Activated CD4-positive, alpha-beta T cell treated with anti-CD3 and anti-CD28 coated beads, Interleukin-10, Interleukin-2, amounts not matched to agents 100 ng/mL and 50 ng/mL, durations not matched to agents 16 hours and 8 hours (primary cell): ENCODE data around the gene CBX6.
A peak's percentile ranks its signal among the peaks of the same experiment; 100 is the strongest.

ENCODE experiments used
- DNase-seq: peaks from one replicate; pipeline ENCODE4 v3.0.0-alpha.2; 2020

The CBX6 gene

DNA sequence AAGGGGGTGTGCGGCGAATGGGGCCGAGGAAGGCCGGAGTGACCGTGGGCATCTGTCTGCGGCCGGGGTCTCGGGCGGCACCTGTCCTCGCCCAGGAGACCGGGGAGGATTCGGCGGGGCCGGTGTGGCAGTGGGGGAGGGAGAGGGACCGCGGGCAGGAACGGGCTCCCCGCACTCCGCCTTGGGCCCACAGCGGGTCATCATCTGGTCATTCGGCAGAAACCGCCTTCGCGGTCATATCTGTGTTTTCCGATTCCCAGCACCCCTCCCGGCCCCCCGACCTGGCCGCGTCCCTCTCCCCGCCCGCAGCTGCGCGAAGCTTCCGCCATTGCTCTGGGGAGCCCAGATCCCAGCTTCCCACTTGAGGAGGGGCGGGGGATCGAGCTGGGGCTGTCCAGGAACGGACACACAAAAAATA lies 824 bp upstream of the CBX6 start:
- DNase-seq = peak; percentile 8

DNA sequence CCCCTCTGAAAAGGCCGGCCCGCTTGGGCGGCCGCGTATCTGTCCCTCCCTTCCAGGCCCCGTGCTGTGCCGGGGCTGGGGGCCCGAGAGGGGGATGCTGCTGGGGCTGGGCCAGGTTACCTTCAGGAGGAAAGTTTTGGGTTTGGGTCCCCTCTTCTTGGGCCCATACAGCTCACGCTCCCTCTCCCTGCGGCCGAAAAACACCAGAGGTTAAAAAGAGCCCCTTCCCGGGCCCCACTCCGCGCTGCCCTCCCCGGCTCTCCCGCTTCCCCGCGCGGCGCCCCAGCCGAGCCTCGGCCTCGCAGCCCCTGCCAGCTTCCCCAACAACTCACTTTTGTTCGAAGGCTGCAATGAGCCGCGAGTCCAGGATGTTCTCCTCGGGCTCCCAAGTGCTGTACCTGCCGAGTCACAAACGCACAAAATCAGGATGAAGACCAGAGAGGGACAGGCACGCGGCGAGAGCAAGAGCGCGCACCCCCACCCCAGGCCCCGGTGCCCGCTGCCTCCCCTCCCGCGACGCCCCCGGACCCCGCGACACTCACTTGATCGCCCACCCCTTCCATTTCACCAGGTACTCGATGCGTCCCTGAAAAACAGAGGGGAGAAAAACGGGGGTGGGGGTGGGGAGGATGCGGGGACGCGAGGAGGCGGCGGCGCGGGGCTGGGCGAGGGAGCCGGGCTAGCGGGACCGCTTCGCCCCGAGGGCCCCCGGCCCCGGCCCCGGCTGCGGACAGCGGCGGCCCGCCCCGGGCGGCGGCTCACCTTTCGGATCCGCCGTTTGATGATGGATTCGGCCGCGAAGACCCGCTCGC lies 450 bp downstream of the CBX6 start:
- DNase-seq = peak; percentile 32

DNA sequence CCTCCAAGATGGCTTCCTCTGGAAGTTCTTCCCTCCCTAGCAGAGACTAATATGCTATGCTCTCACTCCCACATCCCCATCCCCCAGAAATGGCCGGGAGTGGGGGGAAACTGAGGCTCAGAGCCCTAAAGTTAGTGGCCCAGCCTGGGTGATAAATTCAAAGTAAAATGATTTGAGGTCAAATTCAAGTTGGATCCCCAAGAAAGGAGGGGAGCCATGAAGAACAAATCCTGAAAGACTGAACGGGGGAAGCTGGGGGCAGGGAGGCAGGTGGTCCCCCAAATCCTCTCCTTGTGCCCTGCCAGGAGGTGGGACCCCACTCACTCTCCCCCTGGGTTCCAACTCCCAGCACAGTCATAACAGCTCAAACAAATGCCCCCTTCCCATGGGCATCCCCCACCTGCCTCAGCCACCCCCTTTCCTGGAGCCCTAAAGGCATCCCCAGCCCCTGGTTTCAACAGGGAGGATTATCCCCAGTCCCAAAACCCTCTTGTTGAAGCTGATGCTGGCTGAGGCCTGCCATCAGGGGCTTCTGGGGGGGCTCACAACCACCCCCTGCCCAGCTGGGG lies 1.1 kb downstream of the CBX6 start:
- peak; percentile 14 for DNase-seq

DNA sequence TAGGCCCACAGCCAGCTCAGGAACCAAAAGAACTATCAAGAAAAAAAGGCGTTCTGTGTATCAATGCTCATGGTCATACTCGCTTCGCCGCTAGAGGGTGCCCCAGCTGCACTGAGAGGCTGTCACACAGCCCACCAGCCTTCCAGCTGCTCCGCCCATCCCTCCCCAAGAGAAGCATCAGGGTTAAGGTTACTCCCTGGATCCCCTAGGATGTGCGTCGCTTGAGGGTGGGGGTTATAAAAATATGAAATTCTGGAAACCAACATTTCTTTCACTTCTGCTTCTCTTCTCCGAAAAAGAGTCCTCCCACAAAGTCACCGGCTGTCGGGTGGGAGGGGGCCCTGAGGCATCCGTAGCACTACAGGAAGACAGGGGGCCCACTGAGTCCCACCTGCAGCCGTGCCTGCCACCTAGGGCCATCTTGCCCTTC lies 1.7 kb downstream of the CBX6 start:
- DNase-seq = peak; percentile 91

DNA sequence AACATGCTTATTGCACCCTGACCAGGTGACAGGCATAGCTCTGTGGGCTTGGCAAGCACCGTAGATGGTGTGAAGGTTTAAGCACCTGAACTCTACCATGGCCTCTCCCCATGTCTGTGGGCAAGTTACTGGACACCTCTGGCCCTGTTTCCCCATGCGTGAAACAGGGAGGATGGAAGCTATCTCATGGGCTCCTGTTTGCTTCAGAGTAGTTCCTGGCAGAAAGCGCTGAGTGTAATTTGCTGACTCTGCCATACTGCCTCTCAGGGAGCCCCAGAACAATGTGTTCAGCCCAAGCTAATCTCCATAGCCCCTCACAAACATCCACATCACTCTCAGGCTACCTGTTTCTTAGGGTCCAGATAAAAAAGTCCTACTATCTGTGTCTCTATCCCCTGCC lies 2.4 kb downstream of the CBX6 start:
- DNase-seq = no peak

DNA sequence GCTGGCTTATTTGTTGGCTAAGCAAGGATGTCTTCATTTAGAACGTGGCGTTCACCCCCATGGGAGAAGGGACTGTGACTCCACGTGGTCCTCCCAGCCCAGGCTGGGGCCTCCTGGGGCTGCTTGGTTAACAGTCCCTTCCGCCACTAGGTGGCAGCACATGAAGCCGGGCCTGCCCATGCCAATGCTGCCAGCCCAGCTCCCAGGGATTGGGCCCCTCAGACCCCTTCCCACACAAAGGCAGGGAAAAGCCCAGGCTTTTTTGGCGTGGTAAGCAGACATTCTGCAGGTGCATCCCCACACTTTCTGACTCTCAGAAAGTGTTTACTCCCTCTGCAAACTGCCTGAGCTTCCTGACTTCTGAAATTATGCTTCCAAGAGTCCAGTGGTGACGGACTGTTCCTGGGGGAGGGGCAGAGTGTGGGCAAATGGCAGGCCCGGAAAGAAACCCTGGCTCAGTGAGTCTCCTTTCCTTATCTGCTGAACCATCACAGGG lies 3.1 kb downstream of the CBX6 start:
- DNase-seq = peak; percentile 91

DNA sequence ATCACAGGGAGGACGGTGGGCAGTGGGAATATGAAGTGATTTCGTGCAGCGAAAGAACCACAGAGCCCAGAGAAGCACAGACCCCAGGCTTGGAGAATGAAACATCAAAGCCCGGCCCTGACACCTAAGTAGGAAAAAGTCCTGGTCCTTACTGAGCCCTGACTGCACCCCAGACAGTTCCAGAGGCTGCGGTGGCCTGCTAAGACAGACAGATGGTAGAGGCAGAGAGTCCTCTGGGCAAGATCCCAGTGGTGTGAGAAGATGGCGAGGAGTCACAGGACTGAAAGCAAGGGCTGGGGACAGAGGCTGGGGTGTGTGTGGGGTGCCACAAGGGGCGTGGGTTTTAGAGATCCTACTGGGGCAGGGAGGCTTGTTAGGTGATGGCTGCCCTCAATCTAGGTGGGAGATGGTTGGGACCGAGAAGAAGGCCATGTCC lies 3.7 kb downstream of the CBX6 start:
- DNase-seq = no peak

DNA sequence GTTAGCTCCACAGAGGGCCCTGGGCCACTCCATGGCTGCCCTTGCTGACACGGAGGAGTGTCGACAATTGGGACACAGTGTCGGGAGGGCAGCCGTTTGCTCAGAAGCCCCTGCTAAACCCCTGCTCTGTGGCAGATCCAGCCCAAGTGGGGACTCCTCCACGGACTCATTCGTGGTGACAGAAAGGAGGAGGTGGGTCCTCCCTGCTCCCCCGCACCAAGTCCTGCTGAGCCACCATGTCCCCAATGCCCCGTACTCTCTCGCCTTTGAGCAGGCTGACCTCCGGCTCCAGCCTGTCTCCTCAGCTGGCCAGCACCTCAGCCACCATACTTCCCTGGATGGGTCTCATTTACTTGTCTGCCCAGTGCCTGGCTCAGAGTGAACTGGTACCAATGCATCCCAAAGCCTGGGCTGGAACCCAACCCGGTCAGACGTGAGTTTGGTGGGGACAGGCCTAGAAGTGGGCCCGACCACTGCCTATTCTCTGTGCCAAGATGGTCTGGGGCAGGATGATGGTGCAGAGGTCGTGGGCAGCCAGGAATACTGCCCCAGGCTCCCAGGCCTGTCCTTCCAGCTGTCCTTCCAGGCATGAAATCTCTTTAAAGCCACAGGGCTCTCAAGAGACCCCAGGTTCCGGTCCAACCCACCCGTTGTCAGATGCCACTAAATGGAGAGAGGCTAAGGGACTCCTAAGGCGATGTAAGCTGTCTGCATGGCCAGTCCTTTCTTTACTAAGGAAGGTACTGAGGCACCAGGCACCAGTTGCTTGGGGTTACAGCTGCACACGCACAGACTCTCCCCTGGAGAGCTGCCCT lies 4.3 kb downstream of the CBX6 start:
- DNase-seq = no peak

DNA sequence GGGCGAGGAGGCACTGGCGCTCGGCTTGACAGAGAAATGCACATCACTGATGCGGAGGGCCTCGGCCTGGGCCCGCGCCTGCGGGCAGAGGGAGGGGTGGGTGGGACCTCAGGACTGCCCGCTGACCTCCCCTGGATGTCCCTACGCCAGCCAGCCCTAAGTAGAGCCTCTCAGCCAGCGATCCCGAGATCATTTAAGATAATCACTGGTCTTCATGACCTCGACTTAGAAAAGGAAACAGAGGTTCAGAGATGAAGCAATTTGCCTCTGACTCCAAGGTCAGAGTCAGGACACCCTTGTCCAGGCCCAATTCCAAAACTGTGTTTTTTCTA lies 4.9 kb downstream of the CBX6 start:
- DNase-seq = no peak

DNA sequence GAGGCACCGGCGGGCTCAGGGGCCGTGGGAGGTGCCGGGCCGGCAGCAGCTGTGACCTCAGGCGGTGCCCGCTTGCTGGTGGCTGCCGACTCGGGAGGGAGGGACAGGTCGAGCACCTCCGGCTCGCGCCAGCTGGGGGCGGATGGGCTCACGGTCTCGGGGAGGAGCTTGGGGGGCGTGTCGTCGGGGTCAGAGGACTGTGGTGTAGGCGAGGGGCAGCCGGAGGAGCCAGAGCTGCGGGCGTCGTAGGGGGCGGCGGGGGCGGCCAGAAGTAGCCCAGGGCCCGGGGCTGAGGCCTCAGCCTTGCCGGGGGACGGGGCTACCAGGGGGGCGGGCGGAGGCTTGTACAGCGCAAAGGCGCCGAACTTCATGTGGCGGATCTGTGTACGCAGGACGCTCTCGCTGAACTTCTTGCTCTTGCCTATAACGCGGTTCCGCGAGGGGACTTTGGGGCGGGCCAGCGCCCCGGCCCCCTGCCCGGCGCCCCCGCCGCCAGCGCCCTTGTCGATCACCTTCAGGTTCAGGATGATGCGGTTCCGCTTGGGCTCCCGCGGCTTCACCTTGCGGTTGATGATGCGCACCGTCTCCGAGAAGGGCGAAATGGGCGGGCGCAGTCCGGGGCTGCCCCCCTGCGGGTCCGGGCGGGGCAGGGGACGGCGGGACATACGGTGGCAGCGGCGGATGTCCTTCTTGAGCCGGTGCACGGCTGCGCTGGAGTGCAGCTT lies 5.5 kb downstream of the CBX6 start:
- no peak for DNase-seq

DNA sequence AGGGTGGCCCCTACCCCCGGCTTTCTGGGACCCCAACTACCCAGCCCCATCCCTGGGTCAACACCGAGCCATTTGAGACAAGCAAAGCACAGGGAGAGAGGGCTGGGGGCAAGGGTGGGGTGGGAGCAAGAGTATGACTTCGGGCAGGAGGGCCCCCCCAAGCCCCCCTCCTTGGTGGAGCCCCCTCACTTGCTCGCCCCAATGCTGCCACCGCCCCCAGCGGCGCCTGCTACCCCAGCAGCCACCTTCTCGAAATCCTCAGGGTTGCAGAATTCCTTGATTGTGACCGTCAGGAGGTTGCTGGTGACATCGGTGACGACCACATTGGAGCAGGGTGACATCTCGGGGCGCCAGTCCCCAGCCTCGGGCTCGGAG lies 6.0 kb downstream of the CBX6 start:
- DNase-seq = no peak

DNA sequence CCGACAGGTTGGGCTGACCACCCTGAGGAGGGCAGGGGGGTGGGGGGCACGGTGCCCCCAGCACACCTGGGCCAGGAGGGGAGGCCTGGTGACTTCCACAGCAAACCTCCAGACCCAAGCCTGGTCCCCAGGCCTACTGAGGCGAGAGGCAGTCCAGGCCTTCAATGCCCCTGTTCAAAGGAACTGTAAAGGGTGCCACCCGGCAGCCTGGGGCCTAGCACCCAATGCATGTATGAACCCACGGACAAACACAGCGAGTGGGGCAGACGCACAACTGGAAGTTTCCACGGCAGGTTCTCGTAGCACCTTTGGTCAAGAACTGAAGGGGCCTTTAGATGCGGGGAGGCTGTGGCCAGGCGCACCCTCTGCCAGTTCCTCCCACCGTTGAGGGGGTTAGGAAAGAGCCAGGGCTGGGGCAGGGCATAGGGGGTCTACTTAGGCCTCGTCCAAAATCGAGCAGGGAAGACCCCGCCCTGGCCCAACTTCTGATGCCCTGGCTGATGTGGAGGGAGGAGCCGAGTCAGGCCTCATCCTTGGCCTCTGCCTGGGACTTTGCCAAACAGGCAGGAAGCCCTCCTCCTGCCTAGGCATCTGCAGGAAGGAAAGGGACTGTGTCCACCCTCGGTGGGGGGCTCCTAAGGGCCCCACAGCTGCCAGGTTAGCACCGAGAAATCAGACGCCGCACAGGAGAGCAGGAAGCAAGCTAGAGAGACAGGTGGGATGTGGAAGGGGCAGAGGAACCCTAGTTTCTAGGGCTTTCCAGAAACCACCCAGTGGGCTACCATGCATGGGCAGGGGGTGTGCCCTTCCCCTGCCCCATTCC lies 6.6 kb downstream of the CBX6 start:
- no peak for DNase-seq

DNA sequence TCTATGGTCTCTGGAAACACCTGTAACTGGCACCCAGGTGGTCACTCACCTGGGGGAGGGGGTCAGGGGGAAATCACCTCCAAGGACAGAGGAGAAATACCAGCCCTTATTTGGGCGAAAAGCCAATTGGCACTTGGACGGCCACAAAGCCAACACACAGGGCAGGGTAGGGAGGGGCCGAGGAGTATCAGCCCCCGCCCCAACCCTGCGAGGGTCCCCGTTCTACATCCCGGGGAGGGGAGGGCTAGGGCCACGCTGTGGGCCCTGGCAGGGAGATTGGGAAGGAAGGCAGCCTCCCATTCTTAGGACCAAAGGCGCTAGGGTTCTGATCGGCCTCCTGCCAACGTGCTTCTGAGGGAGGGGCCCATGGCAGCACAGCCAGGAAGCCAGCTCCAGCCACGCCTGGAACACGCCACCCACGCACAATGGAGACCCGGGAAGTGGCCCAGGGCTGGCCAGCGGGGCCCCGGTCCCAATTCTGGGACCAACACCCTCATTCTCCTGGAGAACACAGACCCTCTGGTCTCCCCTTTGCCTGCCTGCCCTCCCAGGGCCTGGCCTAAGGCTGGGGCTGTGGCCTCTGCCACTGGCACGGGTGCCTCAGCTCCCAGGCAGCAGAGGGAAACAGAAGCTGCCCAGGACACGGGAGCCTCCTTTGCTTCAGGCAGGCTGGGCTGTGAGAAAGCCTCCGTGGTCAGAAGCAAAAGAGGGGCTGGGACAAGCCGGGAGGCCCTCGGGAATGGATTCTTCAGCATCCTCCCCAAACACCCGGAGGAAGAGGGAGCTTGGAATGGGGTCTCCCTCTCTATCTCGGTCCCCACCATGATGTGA lies 7.4 kb downstream of the CBX6 start:
- DNase-seq = no peak

DNA sequence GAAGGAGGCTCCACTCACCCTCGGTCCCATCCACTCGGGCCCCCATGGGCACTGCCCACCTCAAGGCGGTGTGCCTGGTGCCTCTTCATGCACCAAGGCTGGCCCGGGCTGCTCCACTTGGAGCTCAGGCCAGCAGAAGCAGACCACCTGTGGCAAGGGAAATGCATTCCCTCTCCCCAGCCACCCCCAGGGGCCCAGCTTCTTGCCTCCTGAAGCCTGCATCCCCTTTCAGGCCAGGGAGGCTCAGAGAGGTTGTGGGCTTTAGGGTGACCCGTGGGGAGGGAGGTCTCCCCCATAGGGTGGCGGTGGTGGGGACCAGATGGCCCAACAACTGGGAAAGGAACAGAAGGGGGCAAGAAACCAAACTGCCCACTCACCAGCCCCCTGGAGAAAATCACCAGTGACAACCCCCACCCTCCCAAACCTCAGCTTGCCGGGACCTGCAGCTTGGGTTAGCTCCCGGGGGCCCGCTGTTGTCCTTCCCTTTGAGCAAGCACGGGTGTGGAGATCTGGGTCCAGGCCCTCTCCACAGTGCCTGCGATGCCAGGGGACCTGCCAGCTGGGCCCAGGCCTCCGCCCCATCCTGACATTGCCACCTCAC lies 8.4 kb downstream of the CBX6 start:
- no peak for DNase-seq

DNA sequence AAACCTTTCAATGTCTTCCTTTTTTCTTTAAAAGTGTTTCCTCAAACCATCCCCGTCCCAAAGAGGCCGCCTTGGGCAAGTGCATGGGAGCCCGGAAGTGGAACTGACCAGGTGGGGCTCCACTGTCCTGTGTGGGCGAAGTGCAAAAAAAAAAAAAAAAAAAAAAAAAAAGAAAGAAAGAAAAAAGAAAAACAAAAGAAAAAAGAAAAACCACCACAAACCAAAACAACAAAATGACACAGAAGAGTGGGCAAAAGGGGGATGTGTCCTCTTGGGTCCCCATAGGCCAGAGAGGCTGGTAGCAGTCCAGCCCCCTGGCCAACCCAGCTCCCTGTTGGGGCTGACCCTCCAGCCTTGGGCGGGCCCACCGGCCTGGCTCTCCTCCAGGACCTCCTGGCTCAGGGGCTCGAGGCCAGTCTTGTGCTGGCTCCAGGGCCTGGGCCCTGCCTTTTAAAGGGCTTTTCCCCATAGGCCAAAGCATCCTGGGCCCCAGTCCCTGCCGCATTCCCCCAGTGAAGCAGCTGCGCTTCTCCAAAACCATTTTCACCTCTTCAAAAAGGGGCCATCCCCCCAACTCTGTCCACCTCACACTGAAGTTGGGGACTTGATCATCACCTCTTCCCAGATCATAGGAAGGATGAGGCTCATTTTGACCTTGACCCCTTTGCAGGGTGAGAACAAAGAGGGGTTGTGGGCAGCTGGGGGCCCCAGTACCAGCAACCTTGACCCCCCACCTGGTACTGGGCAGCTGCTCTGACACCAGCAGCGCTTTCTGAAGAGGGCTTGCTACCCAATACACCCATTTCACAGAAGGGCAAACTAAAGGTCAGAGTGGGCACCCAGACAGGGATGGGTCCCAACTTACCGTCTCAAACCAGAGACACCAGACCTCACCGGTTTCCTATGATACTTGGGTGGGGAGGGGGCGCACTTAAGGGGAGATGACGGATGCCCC lies 9.4 kb downstream of the CBX6 start:
- no peak for DNase-seq

DNA sequence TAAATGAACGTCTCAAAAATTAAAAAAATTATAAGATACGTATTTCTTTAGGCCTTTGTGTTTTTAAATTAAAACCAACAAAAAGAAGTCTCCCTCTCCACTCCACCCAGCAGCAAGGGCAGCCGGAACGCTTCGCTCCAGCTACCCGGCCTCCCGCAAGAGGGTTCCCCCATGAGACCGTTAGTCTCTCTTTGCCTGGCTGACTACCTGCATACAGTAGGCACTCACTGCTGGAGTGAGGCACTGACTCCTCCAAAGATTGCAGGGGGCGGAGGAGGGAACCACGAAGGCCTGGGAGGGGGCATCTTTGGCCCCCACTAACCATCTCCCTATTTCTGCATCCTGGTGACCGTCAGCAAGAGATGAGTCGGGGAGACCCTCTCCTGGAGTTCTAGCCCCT lies 10.1 kb downstream of the CBX6 start:
- no peak for DNase-seq

DNA sequence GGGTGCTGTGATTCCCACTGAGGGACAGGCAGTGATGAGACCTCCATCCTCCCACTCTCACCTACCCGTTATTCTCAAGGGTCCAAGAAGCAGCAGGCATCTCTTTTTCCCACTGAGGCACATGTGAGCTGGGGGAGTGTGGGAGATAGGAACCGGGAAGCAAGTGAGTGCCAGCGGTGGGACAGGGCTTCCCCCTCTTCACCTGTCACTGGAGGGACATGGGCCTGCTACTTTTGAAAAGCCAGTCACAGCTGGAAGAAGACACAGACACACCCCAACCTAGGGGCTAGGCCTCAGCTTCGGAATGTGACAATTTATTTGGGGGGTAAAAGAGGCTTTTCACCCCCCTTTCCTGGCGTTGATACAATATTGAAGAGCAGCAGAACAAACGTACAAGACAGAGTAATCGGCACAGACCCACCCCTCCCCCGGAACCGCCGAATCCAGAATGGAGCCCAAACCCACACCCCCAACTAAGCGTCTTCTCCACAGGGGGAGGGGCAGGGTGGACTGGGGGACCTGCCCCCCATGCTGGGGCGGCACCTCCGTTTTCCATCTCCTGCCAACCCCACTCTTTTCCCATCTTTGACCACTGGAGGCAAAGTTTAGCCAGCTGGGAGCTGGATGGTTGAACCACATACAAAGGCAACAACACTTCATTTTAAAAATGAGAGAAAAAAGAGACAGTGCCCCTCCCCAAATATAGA lies 10.7 kb downstream of the CBX6 start:
- peak; percentile 8 for DNase-seq

DNA sequence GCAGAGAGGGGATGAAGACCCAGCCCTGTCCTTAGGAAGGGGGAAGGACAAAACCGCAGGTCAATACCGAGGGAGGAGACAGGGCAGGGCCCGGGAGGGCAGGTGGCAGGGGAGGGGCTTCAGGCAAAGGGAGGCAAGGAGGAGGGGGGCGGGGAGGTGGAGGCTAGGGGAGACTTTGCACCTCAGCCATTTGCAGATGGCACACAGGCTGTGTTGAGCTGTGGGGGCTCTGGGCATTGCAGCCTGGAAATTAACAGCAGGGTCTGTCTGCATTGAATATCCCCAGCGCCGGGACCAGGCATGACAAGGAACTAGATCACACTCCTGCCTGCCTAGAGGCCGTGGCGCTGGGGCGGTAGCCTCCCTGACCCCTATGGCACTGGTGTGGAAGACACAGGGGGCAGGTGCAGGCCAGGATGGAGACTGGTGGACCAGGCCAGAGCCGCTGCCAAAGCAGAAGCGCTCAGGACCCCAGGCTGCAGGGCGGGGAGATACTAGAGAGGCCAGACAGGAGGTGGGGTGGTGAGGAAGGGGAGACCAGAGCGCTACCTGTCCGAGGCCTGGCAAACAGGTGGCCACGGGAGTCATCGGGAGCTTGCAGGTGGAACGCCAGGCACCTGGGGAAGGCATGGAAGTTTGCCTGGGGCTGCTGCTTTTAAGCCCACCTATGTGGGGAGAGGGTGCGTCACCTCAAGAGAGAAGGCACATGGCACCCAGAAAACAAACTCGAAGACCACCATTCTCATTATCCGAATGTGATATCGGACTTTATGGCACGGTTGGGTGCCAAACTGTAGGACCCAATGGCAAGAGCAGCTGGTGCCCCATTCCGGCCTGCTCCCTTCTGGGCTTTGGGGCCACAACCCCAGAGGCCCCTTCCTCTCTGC lies 11.5 kb downstream of the CBX6 start:
- DNase-seq = peak; percentile 11
